Thyroid gland (tissue), 4 donors: Measurements from ENCODE around the gene MTCH1. TPM values are rescaled to one million over a fixed set of nuclear protein-coding genes. Genes with fewer than 3 reads are reported as not detected.
A peak's percentile ranks its signal among the peaks of the same experiment; 100 is the strongest.

Source experiments
- DNase-seq, 2 donors: peaks; one replicate each; pipeline ENCODE4 v3.0.0-alpha.2; 2019
- H3K27ac ChIP-seq, 3 donors: fragments of 200-600 bp; sonication (generic); 1 replicate in 2 of 3; 2 replicates in 1 of 3; pipeline ENCODE4 v1.5.1; 2016 to 2019; ENCODE audit warnings: mild to moderate bottlenecking in 1 of 3, moderate library complexity in 1 of 3
- H3K27me3 ChIP-seq: fragments of 200-600 bp; sonication (generic); one replicate; pipeline ENCODE4 v1.5.1; 2019
- H3K36me3 ChIP-seq, 2 donors: fragments of 200-600 bp; sonication (generic); one replicate each; pipeline ENCODE4 v1.5.1; 2016 to 2019
- H3K4me1 ChIP-seq, 2 donors: fragments of 200-600 bp; sonication (generic); one replicate each; pipeline ENCODE4 v1.5.1; 2017 to 2019
- H3K4me3 ChIP-seq, 3 donors: fragments of 200-600 bp; sonication (generic); replicated peaks in 1 of 3; 1 replicate in 2 of 3; 2 replicates in 1 of 3; pipeline ENCODE4 v1.5.1; 2016; ENCODE audit warnings: mild to moderate bottlenecking in 1 of 3
- H3K9me3 ChIP-seq: fragments of 200-600 bp; sonication (generic); one replicate; pipeline ENCODE4 v1.5.1; 2017
- CTCF ChIP-seq, 6 experiments: fragments of 200-600 bp in 3 of 6; fragments of 450-650 bp in 3 of 6; sonication (generic) in 3 of 6; IDR thresholded peaks; one replicate each; pipeline ENCODE4 v1.5.1; 2016 to 2019; ENCODE audit warnings: antibody characterized with exemption in 6 of 6, mild to moderate bottlenecking in 2 of 6, inconsistent platforms in 1 of 6, moderate library complexity in 1 of 6
- POLR2A ChIP-seq, 2 donors: fragments of 450-650 bp; IDR thresholded peaks; one replicate each; pipeline ENCODE4 v1.6.1; 2017; ENCODE audit warnings: antibody characterized with exemption in 2 of 2, mild to moderate bottlenecking in 2 of 2, moderate library complexity in 1 of 2
- WGBS, 2 donors: methylation state at CpG; one replicate each; pipeline ENCODE4 v1.1.5; 2017; 5-methylcytosine and 5-hydroxymethylcytosine counted together
- intact Hi-C: fragments of 100-400 bp; cut with DNase I; formaldehyde crosslinking; loops from one replicate; pipeline ENCODE4 v1.15.1; 2023
- total RNA-seq, 4 donors: library from RNA; depleted of rRNA; stranded (reverse); fragments of >200 nt; gene quantifications; one replicate each; pipeline ENCODE4 v1.2.3, GENCODE V29; 2016

The MTCH1 gene
- total RNA-seq, 4 donors from 2014 or later: 571 to 1,096 (median 866) TPM

GRCh38 chr6:36984581-36985416 is 1.2 kb downstream of the MTCH1 start:
- no peak for TF ChIP-seq CTCF (IDR thresholded peaks at IDR 0.05)
- peak in 1 of 2 donors; percentile 38 for TF ChIP-seq POLR2A (IDR thresholded peaks at IDR 0.05)
- peaks cover 58 to 61% of the 10 kb centered on the region in 2 donors for H3K4me1 ChIP-seq
- no peaks in the 10 kb centered on the region for H3K9me3 ChIP-seq
- peak overlapping the region; percentile 92 to 100 (median 100) for H3K4me3 ChIP-seq
- H3K36me3 ChIP-seq: no peaks in the 10 kb centered on the region
- DNase-seq: peak; percentile 65
- H3K27ac ChIP-seq: peak overlapping the region; percentile 95 to 98 (median 98)
- intact Hi-C loops: loop anchor here (10.0 kb wide), 1 partner anchor 100 kb away; the partner anchor contains the start of gene C6orf89
- no peaks in the 10 kb centered on the region for H3K27me3 ChIP-seq
- 3% methylated on average over 19 of the region's 19 CpGs for WGBS, 2 donors

GRCh38 chr6:36983538-36983937 is 2.5 kb downstream of the MTCH1 start:
- 90 to 93% methylated on average over 3 of the region's 3 CpGs for WGBS, 2 donors
- Histone ChIP-seq H3K4me1 (peaks cover 58 to 64% of the 10 kb centered on the region in 2 donors), H3K36me3 (peaks cover 0 to under 1% of the 10 kb centered on the region in 2 donors), H3K27me3 (no peaks in the 10 kb centered on the region), H3K9me3 (no peaks in the 10 kb centered on the region), H3K27ac (peak overlapping the region in 2 of 3 donors; percentile 95 to 98), H3K4me3 (peak overlapping the region in 1 of 3 donors; percentile 100)
- intact Hi-C loops: loop anchor here (10.0 kb wide), 1 partner anchor 99 kb away; the partner anchor contains the start of gene C6orf89
- TF ChIP-seq CTCF (IDR thresholded peaks at IDR 0.05) (no peak), POLR2A (IDR thresholded peaks at IDR 0.05) (no peak)
- no peak for DNase-seq

GRCh38 chr6:36980876-36981619 is 4.9 kb downstream of the MTCH1 start:
- Histone ChIP-seq H3K9me3 (no peaks in the 10 kb centered on the region), H3K27ac (peak overlapping the region; percentile 11 to 83 (median 67)), H3K4me1 (peaks cover 48 to 60% of the 10 kb centered on the region in 2 donors), H3K4me3 (no peak overlapping the region), H3K36me3 (peaks cover 23 to 25% of the 10 kb centered on the region in 2 donors), H3K27me3 (no peaks in the 10 kb centered on the region)
- peak in 3 of 6 experiments; percentile 39 to 43 (median 41) for TF ChIP-seq CTCF (IDR thresholded peaks at IDR 0.05)
- no peak for TF ChIP-seq POLR2A (IDR thresholded peaks at IDR 0.05)
- 49 to 69% methylated on average over 4 to 13 of the region's 14 CpGs for WGBS, 2 donors
- peak in 1 of 2 donors; percentile 52 for DNase-seq
- intact Hi-C loops: loop anchor here (10.0 kb wide), 1 partner anchor 96 kb away; the partner anchor contains the start of gene C6orf89

- 77 to 81% methylated on average over 6 of the region's 6 CpGs for WGBS, 2 donors
- intact Hi-C loops: loop anchor here (10.0 kb wide), 1 partner anchor 95 kb away; the partner anchor contains the start of gene C6orf89
- no peaks in the 10 kb centered on the region for H3K27me3 ChIP-seq
- peaks cover 32 to 33% of the 10 kb centered on the region in 2 donors for H3K36me3 ChIP-seq
- no peaks in the 10 kb centered on the region for H3K9me3 ChIP-seq
- TF ChIP-seq POLR2A (IDR thresholded peaks at IDR 0.05) (no peak), CTCF (IDR thresholded peaks at IDR 0.05) (no peak)
- H3K4me1 ChIP-seq: peaks cover 48 to 69% of the 10 kb centered on the region in 2 donors
- no peak for DNase-seq
- H3K4me3 ChIP-seq: no peak overlapping the region
- H3K27ac ChIP-seq: peak overlapping the region in 2 of 3 donors; percentile 67 to 83
Observed at GRCh38 chr6:36980129-36980528, 5.9 kb downstream of the MTCH1 start.
